BLaER1 treated with 17β-estradiol and CSF1 and Interleukin-3, amounts not matched to agents 10 nM and 100 nM (cell line): ENCODE measurements around the gene PRRC2A.
A peak's percentile ranks its signal among the peaks of the same experiment; 100 is the strongest.

ENCODE experiments used
- H3K27ac ChIP-seq, 11 experiments: shearing (Covaris generic); formaldehyde crosslinking; 2 replicates each; pipeline ENCODE4 v1.8.1; 2022
- H3K27me3 ChIP-seq, 11 experiments: shearing (Covaris generic); formaldehyde crosslinking; 2 replicates each; pipeline ENCODE4 v1.8.1; 2022
- H3K36me3 ChIP-seq, 11 experiments: shearing (Covaris generic); formaldehyde crosslinking; 2 replicates each; pipeline ENCODE4 v1.8.1; 2022
- H3K4me1 ChIP-seq, 10 experiments: shearing (Covaris generic); formaldehyde crosslinking; 2 replicates each; pipeline ENCODE4 v1.8.1; 2022
- H3K4me2 ChIP-seq, 11 experiments: shearing (Covaris generic); formaldehyde crosslinking; 2 replicates each; pipeline ENCODE4 v1.8.1; 2022
- H3K4me3 ChIP-seq, 10 experiments: shearing (Covaris generic); formaldehyde crosslinking; 2 replicates each; pipeline ENCODE4 v1.8.1; 2022
- H3K9ac ChIP-seq, 11 experiments: shearing (Covaris generic); formaldehyde crosslinking; 2 replicates each; pipeline ENCODE4 v1.8.1; 2022
- H3K9me3 ChIP-seq, 11 experiments: shearing (Covaris generic); formaldehyde crosslinking; replicated peaks in 1 of 11; 2 replicates each; pipeline ENCODE4 v1.8.1; 2022
- H4K20me1 ChIP-seq, 11 experiments: shearing (Covaris generic); formaldehyde crosslinking; 2 replicates each; pipeline ENCODE4 v1.8.1; 2022
- Cebpa-rat ChIP-seq, 11 experiments: shearing (Covaris generic); IDR thresholded peaks; 2 replicates each; pipeline ENCODE4 v1.8.1; 2022

The PRRC2A gene

DNA sequence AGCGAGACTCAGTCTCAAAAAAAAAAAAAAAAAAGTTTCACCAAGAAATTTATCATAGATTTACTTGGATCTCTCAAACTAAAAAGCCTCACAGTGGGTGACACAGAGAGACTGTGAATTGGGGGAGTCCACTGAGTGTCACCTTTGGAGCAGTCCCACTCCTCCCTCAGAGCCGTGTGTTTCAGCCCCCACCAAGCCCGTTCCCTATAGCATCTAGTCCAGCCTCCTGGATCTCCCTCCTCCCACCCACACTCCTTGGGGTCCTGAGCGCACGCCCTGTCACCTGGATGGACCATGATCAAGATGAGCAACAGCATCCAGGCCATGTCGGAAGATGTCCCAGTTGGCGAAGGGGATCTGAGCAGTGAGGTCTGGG, 28.1 kb upstream of the PRRC2A start:
- TF ChIP-seq Cebpa-rat (IDR thresholded peaks at IDR 0.05), result no peak
- no peaks in the 10 kb centered on the region for H3K27me3 ChIP-seq
- no peaks in the 10 kb centered on the region for H4K20me1 ChIP-seq
- peaks cover 0 to 14% (median 8%) of the 10 kb centered on the region in 11 experiments; a peak in 11 of 22 replicates for H3K9me3 ChIP-seq
- H3K4me1 ChIP-seq, result peaks cover 44 to 69% (median 54%) of the 10 kb centered on the region in 10 experiments
- H3K36me3 ChIP-seq, result peaks cover 0 to 10% (median 0%) of the 10 kb centered on the region in 11 experiments; a peak in 5 of 22 replicates
- H3K4me3 ChIP-seq, result 0 out of 20 replicates have a peak overlapping the region, but pooled peaks of 1 of the 10 experiments have one; percentile 11
- H3K27ac ChIP-seq, result peak overlapping the region in 9 of 11 experiments; percentile 2 to 67 (median 51); a peak in 15 of 22 replicates
- H3K9ac ChIP-seq, result peak overlapping the region in 6 of 11 experiments; percentile 9 to 53 (median 31); a peak in 6 of 22 replicates
- peak overlapping the region; percentile 50 to 84 (median 70) for H3K4me2 ChIP-seq

DNA sequence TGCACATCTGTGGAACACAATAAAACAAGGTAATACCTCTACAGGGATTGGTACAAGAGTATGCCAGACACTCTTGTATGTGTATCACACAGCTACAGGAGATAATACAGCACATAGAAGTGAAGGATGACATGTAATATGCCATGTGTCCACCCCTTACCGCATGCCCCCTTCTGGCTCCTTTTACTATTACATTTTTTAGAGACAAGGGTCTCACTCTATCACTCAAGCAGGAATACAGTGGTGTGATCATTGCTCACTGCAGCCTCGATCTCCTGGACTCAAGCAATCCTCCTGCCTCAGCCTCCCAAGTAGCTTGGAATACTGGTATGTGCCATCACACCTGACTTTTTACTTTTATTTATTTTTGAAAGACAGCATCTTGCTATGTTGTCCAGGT, 23.5 kb upstream of the PRRC2A start:
- peak overlapping the region in 3 of 11 experiments; percentile 3 to 51 (median 18); a peak in 2 of 22 replicates for H3K27ac ChIP-seq

DNA sequence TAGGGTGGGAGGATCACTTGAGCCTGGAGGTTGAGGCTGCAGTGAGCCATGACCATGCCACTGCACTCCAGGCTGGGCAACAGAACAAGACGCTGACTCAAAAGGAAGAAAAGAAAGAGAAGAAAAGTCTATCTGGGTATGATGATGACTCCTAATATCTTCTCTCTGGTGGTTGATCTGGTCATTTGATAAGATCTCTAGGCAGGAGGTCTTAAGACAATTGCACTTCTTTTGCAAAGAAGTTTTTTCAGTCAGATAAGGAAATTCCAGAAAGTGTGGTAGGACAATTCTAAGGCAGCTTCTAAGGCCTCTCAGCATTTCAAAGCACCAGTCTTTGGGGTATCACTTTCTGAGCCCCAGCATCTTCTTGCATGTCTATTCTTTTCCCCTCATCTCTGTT, 13.2 kb upstream of the PRRC2A start:
- Histone ChIP-seq H3K9ac (no peak overlapping the region), H3K9me3 (no peaks in the 10 kb centered on the region), H4K20me1 (no peaks in the 10 kb centered on the region), H3K27ac (no peak overlapping the region), H3K4me1 (peaks cover 7 to 16% (median 9%) of the 10 kb centered on the region in 10 experiments; a peak in 12 of 20 replicates), H3K36me3 (no peaks in the 10 kb centered on the region), H3K27me3 (no peaks in the 10 kb centered on the region), H3K4me3 (no peak overlapping the region), H3K4me2 (no peak overlapping the region)
- TF ChIP-seq Cebpa-rat (IDR thresholded peaks at IDR 0.05), result no peak

More for the DNA sequence above, 23.5 kb upstream of the PRRC2A start:
- H3K36me3 ChIP-seq, result no peaks in the 10 kb centered on the region
- H3K4me1 ChIP-seq, result peaks cover 32 to 58% (median 45%) of the 10 kb centered on the region in 10 experiments
- H3K9me3 ChIP-seq, result peaks cover 0 to 14% (median 8%) of the 10 kb centered on the region in 11 experiments; a peak in 11 of 22 replicates
- TF ChIP-seq Cebpa-rat (IDR thresholded peaks at IDR 0.05), result no peak
- no peak overlapping the region for H3K9ac ChIP-seq
- no peaks in the 10 kb centered on the region for H3K27me3 ChIP-seq
- H3K4me3 ChIP-seq, result no peak overlapping the region
- 0 out of 22 replicates have a peak overlapping the region, but pooled peaks of 1 of the 11 experiments have one; percentile 9 for H3K4me2 ChIP-seq
- H4K20me1 ChIP-seq, result no peaks in the 10 kb centered on the region

DNA sequence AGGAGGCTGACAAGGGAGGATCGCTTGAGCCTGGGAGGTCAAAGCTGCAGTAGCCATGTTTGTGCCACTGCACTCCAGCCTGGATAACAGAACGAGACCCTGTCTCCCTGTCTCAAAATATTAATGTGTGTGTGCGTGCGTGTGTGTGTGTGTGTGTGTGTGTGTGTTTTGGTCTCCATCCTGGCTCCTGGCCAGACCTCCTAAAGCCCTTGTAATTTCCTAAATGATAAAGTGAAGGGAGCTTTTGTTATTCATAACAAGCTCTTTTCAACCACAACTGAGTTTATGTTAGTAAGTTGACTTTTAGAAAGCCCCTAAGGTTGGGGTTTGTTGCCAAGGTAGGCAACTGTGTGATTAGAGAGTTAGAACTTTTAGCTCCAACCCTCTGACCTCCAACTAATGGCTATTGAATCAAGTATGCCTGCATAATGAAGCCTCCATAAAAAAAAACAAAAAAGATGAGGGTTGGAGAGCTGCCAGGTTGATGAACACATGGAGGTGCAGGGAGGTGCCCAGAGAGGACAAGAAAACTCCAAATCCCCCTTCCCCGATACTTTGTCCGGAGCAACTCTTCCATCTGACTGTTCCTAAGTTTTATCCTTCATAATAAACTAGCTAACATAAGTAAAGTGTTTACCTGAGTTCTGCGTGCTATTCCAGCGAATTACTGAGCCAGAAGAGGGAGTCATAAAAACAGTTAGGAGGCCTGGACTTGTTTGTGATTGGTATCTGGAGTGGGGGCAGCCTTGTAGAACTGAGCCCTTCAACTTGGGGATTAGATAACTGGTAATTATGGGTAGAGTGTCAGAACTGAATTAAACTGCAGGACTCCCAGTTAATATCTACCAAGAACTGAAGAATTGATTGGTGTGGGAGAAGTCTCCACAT, 10.8 kb upstream of the PRRC2A start:
- Histone ChIP-seq H3K4me1 (peaks cover 13 to 29% (median 24%) of the 10 kb centered on the region in 10 experiments), H3K4me2 (no peak overlapping the region), H4K20me1 (no peaks in the 10 kb centered on the region; a peak in 1 of 22 replicates), H3K36me3 (no peaks in the 10 kb centered on the region), H3K4me3 (no peak overlapping the region), H3K27me3 (peaks cover 0 to 4% (median 0%) of the 10 kb centered on the region in 11 experiments; a peak in 2 of 22 replicates), H3K27ac (no peak overlapping the region), H3K9ac (no peak overlapping the region), H3K9me3 (no peaks in the 10 kb centered on the region)
- no peak for TF ChIP-seq Cebpa-rat (IDR thresholded peaks at IDR 0.05)

DNA sequence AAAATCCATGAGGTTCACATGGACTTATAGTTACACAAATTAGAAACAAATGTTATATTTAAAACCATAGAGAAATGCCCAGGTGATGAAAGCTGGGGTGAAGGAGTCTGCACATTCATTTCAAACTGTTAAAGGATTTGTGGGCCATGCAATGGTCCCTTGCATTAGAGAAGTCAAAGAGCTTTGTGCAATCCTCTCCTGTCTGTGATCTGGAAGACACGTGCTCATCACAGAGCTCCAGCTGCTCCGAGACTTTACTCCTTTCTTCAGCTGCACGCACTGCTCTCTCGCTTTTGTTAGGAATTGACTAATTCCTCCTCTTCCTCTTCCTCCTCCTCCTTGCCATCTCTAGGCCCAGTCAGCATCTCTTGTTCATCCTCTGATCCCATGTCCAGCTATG, 9.5 kb upstream of the PRRC2A start:
- TF ChIP-seq Cebpa-rat (IDR thresholded peaks at IDR 0.05), result no peak
- no peaks in the 10 kb centered on the region for H3K9me3 ChIP-seq
- no peaks in the 10 kb centered on the region for H3K36me3 ChIP-seq
- H3K4me2 ChIP-seq, result peak overlapping the region in 1 of 11 experiments; percentile 27; a peak in 1 of 22 replicates
- H4K20me1 ChIP-seq, result no peaks in the 10 kb centered on the region; a peak in 1 of 22 replicates
- H3K27me3 ChIP-seq, result peaks cover 0 to 4% (median 0%) of the 10 kb centered on the region in 11 experiments; a peak in 2 of 22 replicates
- no peak overlapping the region for H3K4me3 ChIP-seq
- H3K27ac ChIP-seq, result no peak overlapping the region
- H3K4me1 ChIP-seq, result peaks cover 24 to 38% (median 34%) of the 10 kb centered on the region in 10 experiments
- H3K9ac ChIP-seq, result no peak overlapping the region

DNA sequence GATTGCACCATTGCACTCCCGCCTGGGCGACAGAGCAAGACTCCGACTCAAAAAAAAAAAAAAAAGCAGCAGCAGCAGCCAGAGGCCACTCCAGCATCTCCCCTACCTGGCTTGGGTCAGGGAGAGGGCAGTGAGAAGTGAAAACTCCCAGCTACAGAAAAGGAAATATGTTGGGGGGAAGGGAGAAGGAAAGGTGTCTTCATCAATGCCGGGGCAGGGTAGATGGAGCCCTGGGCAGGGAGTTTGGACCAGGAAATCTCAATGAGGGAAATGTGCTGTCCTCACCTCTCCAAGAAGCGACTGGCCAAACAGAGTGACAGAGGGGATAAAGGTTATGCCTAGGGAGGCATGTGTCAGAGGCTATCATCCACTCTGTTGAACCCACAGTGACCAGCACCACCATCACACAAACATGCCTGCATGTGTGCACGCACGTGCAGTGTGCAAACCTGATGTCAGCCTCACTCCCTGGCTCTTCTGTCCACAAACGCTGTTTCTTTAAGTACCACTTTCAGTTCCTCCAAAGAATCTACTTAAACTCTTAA, 6.4 kb upstream of the PRRC2A start:
- peaks cover 0 to 5% (median 0%) of the 10 kb centered on the region in 11 experiments; a peak in 1 of 22 replicates for H3K36me3 ChIP-seq
- peak overlapping the region in 8 of 11 experiments; percentile 20 to 82 (median 56); a peak in 6 of 22 replicates for H3K9ac ChIP-seq
- no peaks in the 10 kb centered on the region for H3K9me3 ChIP-seq
- peak overlapping the region in 6 of 11 experiments; percentile 54 to 83 (median 71); a peak in 12 of 22 replicates for H3K27ac ChIP-seq
- no peaks in the 10 kb centered on the region; a peak in 1 of 22 replicates for H4K20me1 ChIP-seq
- TF ChIP-seq Cebpa-rat (IDR thresholded peaks at IDR 0.05), result no peak
- peak overlapping the region in 9 of 11 experiments; percentile 66 to 99 (median 92); a peak in 19 of 22 replicates for H3K4me2 ChIP-seq
- H3K4me1 ChIP-seq, result peaks cover 24 to 70% (median 35%) of the 10 kb centered on the region in 10 experiments
- peak overlapping the region in 1 of 10 experiments; percentile 56; a peak in 1 of 20 replicates for H3K4me3 ChIP-seq
- peaks cover 0 to 4% (median 0%) of the 10 kb centered on the region in 11 experiments; a peak in 2 of 22 replicates for H3K27me3 ChIP-seq

DNA sequence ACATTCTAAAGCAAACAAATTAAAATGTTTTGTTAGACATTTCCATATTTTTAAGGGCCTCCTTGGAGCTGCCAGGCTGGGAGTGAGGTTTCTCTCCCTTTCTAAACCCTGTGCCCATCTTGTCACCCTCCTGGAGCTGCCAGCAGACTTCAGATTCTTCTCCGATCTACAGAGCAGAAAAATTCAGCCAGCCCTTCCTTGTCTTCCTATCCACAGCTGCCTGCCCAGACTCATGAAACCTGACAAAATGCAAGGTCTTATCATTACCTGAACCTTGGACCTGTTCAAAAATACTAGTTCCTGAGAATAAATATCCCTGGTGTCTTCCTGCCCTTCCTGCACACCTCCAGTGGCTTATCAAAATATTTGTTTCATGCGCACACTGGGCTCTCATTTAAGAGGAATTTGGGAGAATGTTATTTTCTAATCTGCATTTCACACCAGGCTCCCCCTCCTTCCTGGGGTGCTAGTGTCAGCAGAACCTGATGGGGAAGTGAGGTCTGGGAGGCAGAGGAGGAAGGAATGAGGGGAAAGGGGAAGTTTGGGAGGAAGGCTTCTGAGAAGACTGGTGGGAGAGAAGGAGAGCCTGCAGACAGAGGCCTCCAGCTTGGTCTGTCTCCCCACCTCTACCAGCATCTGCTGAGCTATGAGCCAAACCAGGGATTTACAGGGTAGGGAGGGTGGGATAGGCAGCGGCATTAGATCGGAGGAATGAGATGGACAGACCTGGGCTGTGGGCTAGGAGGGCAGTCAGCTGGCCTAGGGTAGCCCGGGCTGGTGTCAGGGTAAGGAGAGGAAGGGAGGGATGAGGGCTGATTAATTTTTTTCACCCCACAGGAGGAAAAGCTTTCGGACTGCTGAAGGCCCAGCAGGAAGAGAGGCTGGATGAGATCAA, 5.6 kb upstream of the PRRC2A start, which contains the start of gene AIF1:
TSS of gene AIF1 (plus strand) at position 551 of the 895 bp plus-strand sequence. CDS start at position 647, 96 bp downstream.
- Histone ChIP-seq H3K4me1 (peaks cover 27 to 75% (median 40%) of the 10 kb centered on the region in 10 experiments), H3K9me3 (no peaks in the 10 kb centered on the region), H3K9ac (peak within 1 kb of the TSS in 10 of 11 experiments; percentile 1 to 82 (median 51); a peak in 18 of 22 replicates), H3K4me2 (peak within 1 kb of the TSS; percentile 66 to 99 (median 84)), H3K4me3 (peak within 1 kb of the TSS in 6 of 10 experiments; percentile 18 to 62 (median 58); a peak in 11 of 20 replicates), H3K36me3 (peaks cover 0 to 5% (median 0%) of the 10 kb centered on the region in 11 experiments; a peak in 1 of 22 replicates), H4K20me1 (no peaks in the 10 kb centered on the region; a peak in 1 of 22 replicates), H3K27ac (peak within 1 kb of the TSS in 9 of 11 experiments; percentile 31 to 83 (median 73); a peak in 18 of 22 replicates), H3K27me3 (peaks cover 0 to 4% (median 0%) of the 10 kb centered on the region in 11 experiments; a peak in 2 of 22 replicates)
- no peak for TF ChIP-seq Cebpa-rat (IDR thresholded peaks at IDR 0.05)
